Stimulated activated CD4-positive, alpha-beta T cell treated with anti-CD3 and anti-CD28 coated beads, Interleukin-4, amount 100 ng/mL, for 4 hours (primary cell): Measurements from ENCODE around the gene SVIL.
"Not testable (repeated sequence)": the region's sequence is repeated elsewhere in the genome, so short reads cannot be mapped to it uniquely, and the experiment has no call there.

Experiments
- DNase-seq, 2 experiments: peaks; one replicate each; pipeline ENCODE4 v3.0.0-alpha.2; 2020

The SVIL gene

DNA sequence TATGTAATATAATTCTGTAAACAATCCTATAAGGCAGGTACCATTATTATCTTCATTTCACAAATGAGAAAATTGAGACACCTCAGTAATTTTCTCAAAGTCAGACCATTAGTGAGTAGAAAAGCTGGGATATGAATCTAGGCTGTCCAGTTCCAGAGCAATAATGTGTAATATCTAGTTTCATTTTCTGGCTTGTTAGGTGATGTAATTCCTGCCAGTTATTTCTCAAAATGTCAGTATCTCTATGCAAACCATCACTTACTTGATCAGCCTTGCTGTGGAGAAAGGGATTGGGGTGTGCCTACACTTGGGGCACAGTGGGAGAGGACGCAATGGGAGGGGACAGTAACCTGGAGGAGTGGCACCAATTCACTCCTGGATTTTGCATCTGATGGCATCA, 188.4 kb downstream of the SVIL start:
- no peak for DNase-seq

DNA sequence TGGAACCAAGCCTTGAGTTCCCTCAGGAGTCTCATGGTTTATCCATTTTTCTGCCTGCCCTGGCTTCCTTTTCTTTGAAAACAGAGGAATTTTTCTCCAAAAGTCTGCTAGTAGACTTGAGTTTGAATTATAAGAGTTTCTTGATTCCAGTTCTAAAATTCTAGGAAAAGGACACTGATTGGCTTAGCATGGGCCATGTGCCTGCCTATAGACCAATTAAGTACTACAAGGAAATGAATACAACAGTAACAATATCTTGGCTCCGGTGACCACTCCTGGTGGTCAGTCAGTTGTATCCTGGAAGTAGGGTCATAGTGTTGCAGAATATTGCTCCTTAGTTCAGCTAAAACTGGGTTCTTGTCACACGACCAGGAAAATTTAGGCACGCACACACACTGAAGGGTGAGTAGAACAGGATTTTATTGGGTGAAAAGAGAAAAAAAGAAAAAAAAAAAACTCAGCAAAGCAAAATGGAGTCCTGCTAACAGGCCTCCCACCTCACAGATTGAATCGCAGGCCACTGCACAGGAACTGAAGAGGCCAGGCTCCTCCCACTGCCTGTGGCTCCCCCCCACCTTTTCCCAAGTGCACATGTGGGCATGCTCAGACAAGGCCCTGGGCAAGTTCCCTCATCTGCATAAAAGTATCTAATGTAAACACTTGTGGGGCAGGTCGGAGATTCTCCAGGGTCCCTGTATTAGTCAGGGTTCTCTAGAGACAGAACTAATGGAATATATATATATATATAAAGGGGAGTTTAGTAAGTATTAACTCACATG, 190.8 kb downstream of the SVIL start:
- DNase-seq = no peak

DNA sequence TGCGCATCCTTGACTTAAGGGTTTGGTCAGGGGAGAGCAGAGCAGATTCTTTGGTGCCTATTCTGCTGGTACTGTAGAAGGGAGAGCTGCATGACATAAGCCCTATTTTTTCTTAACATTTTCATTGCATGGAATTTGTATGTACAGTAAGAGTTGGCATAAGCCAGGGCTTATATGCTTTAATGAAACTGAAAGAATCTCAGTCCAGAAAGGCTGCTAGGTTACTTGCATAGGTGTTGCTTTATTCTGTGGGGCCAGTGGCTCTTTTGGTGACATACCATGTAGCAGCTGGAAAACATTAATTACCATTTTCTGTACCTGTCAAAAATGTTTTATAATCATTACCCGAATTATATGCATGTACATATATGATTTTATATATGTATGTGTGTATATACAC, 193.8 kb downstream of the SVIL start:
- no peak for DNase-seq

DNA sequence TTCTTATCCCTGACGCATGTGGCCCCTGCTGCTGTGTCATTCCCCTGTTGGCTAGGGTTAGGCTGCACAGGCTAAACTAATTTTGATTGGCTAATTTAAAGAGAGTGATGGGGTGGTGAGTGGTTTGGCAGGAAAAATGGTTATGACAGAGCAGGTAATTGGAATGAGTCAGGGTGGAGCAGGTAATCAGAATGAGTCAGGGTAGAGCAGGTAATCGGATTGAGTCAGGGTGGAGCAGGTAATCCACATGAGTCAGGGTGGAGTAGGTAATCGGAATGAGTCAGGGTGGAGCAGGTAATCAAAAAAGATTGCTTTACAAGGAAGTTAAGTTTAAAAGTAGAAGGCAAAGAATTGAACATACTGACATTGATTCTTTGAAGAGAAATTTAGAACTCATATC, 195.8 kb downstream of the SVIL start:
- not testable (repeated sequence) for DNase-seq

DNA sequence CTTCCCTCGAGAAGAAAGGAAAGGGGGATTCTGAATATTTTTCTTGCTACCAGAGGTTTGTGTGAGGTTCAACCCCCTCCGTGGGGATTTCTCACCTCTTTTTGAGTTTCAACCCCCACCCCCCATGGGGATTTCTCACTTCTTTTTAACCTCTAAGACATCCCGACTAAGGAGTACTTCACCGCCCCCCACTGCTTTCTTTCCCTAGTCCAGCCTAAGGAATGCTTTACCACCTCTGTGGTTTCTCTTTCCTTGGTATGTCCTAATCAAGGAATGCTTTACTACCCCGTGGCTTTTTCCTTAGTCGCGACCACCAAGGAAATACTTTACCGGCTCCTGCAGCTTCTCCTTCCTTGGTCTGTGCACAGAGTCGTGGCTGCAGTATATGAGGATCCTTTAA, 196.5 kb downstream of the SVIL start:
- no peak for DNase-seq

DNA sequence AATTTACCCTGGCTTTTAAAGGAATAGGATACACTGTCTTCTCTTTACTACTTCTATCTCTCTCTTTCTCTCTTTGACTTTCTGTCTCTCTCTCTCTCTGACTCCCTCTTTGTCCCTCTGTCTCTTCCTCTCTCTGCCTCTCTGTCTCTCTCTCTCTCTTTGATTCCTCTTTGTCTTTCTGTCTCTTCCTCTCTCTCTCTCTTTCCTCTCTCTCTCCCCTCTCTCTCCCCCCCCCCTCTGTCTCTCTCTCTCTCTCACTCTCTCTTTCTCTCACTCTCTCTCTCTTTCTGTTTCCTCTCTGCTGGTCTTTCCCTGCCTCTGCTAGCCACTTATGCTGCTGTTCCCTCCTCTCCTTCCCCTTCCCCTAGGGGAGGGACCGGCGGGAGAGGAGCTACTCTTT, 196.9 kb downstream of the SVIL start:
- DNase-seq = no peak

DNA sequence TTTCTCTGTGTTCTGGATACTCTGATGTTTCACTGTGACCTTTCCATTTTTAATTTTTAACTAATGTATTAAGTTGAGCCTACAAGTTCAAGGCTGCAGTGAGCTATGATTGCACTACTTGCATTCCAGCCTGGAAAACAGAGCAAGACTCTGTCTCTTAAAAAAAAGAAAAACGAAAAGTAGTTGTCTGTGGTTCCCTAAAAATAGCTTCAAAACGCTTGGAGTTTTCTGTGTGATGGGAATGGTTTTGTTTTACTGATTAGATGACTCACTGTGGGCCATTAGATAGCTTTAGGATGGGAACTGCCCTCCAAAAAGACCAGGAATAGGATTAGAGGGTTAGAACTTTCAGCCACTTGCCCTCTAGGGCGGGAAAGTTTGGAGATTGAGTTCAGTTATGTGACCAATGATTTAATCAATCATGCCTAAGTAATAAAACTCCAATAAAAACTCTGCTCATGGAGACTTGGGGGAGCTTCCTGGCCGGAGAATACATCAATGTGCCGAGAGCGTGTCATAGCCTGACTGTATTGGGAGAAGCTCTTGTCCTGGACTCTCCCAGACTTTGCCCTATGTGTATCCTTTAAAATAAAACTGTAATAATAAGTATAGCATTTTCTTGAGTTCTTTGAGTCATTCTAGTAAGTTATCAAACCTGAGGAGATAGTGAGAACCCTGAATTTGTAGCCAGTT, 198.8 kb downstream of the SVIL start:
- no peak for DNase-seq

DNA sequence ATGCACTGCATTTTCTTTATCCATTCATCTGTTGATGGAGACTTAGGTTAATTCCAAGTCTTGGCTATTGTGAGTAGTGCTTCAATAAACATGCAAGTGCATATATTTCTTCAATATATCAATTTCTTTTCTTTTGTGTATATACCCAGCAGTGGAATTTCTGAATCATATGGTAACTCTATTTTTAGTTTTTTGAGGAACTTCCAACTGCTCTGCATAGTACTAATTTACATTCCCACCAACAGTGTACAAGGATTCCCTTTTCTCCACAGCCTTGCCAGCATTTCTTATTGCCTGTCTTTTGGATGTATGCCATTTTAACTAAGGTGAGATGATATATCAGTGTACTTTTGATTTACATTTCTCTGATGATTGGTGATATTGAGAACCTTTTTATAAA, 200.7 kb downstream of the SVIL start:
- no peak for DNase-seq

DNA sequence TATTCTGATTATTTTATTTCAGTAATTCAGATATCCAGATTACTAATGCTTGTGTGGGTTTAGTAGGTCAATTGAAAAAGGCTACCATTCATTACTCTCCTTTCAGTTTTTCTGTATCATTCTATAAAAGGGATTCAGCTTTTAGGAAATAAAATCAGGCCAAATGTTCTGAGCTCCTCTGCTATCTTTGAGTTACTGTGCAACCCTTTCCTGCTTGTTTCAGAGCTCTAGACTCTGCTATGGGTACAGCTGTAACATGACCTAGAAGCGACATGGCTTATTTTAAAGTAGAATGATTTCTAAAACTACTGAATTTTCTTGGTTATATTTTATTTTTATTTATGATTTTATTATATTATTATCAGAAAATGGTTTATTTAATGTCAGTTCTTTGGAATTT, 203.1 kb downstream of the SVIL start:
- no peak for DNase-seq

DNA sequence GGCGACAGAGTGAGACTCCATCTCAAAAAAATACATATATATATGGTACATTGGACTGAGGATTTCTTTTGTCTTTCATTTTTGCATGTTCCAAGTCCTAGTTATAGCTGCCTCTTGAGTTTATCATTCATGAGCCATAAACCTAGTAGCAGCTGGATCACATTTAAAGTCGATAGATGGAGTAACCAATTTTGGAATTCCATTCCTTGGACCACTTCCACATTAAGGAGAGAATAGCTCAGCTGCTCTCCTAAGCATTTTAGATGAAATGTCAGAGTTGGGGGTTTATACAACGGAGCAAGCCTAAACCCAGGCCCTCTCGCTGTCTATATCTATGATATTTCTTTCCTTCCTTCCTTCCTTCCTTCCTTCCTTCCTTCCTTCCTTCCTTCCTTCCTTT, 204.7 kb downstream of the SVIL start:
- no peak for DNase-seq

DNA sequence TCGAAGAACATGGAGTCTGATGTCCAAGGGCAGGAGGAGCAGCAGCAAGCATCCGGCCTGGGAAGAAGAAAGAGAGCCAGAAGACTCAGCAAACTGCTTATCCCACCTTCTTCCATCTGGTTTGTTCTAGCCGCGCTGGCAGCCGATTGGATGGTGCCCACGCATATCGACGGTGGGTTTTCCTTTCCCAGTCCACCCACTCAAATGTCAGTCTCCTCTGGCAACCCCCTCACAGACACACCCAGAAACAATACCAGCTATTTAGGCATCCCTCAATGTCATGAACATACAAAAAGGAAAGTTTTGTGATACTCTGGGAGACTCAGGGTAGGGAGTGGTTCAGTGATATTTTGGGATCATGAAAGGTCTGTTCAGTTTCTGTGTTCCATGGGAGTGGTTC, 206.3 kb downstream of the SVIL start:
- no peak for DNase-seq

DNA sequence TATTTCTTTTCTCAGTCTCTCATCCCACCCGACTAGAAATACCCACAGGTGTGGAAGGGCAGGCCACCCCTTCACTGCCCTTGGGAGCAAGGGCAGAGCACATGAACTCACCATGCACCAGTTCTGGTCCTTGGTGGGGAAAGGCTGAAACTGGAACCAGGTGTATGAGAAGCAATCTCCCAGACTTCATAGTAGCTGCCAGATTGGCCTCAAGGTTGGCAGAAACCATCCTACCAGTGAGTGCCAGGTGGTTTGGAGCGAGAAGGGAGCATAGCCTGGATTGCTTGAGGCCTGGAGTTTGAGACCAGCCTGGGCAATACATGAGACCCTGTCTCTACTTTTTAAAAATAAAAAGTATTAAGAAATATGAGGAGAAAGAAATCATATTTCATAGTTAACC, 207.1 kb downstream of the SVIL start:
- no peak for DNase-seq

DNA sequence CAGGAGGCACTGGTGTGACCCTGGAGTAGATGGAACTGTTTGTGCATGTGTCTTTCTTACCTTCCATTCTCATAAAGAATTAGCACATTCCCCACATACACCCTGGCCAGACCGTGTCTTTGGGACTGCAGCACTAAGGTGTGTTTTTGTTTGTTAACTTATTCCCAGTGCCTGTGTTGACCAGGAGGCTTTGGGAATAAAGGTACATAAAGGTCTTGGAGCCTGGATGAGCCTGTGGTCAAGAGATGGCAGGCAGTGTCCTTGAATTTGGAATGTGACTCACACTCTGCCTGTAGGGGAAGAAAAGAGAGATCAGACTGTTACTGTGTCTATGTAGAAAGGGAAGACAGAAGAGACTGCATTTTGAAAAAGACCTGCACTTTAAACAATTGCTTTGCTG, 208.4 kb downstream of the SVIL start:
- DNase-seq = no peak

DNA sequence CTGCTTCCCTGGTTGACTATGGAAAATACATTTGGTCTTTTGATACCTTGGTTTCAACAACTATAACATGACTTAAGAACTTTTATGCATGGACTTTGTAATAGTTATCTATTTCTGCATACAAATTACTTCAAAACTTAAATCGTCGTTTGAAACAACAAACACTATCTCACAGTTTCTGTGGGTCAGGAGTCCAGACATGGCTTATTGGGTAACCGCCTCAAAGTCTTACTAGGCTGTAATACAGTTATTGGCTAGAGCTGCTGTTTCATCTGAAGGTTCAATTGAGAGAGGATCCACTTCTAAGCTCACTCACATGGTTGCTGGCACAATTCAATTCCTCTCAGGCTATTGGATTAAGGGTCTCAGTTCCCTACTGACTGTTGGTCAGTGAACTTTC, 210.8 kb downstream of the SVIL start:
- no peak for DNase-seq

DNA sequence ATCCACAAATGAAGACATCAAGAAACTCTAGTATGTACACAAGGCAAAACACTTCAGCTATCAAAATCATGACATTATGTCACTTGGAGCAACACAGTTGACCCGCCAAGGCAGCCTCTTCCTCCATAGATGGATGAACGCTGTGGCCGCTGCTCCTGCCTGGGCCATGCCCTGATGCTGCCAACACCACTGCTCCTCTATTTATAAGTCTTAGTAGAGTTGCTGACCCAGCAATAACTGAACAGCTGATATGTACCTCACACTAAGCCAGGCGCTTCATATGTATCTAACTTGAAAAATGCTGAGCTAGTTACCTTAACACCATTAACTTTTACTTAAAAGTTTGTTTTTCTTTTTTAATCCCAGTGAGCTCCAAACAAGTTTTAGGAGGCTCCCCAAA, 214.0 kb downstream of the SVIL start:
- DNase-seq = no peak

DNA sequence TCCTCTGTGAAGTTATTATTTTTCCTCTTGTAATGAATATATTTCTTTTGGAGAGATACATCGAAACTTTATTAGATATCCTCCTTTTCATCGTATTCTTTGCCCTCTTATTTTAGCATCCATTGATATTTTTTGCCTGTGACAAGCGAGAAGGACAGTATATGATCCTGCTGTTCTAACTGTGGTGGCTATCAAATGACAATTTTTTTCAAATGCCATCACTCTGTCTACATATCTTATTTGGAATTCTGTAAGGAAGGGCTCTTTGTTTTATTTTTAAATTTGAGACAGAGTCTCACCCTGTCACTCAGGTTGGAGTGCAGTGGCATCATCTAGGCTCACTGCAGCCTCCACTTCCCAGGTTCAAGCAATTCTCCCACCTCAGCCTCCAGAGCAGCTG, 217.4 kb downstream of the SVIL start:
- no peak for DNase-seq

DNA sequence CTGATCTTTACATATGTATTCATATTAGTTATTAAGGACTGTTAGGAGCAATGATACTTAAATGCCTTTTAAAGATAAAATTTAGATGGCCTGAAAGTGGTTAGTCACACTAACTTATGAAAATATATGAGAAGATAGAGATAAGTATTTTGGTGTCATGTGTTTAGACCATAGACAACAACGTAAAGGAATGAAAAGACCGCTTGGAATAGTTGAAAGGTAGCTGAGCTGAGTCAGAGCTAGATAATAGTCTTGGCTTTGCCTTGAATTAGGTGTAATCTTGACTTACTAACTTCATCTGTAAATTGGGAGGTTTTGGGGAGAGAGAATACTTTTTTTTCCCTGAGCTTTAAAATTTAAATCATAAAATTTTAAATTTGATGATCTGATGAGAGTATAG, 218.9 kb downstream of the SVIL start:
- no peak for DNase-seq

DNA sequence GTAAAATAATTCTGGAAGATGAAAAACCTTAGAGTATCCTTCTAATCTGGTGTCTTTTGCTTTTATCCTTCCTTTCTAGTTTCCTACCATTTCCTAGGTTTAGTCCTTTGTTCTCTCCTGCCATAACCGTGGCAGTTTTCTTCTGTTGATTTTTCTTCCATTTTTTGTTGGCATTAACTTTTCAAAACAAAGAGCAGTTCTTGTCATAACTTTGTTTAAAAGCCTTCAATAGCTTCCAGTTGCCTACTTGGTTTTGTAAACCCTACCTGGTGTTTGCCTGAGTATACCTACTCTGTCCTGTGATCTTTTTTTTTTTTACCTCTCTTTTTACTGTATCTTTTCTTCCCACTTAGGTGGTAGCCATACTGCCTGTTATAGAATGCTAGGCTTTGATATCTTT, 220.3 kb downstream of the SVIL start:
- DNase-seq = no peak

DNA sequence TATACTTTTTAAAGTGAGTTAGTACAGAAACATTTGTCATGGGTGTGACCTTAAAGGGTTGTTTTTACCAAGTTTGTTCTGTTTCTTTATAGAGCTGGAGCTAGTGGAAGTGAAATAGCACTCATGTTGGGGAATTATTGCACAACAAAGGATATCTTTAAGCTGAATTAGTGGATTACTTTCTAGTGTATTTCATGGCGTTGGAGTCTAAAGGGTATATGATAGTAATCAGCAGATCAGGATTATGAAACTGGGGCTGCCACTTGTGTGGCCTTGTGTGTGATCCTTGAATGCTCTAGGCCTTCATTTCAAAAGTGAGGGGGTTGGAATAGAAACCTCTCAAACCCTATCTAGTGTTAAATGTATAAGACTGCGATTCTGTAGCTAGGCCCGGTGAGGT, 222.3 kb downstream of the SVIL start:
- DNase-seq = no peak

DNA sequence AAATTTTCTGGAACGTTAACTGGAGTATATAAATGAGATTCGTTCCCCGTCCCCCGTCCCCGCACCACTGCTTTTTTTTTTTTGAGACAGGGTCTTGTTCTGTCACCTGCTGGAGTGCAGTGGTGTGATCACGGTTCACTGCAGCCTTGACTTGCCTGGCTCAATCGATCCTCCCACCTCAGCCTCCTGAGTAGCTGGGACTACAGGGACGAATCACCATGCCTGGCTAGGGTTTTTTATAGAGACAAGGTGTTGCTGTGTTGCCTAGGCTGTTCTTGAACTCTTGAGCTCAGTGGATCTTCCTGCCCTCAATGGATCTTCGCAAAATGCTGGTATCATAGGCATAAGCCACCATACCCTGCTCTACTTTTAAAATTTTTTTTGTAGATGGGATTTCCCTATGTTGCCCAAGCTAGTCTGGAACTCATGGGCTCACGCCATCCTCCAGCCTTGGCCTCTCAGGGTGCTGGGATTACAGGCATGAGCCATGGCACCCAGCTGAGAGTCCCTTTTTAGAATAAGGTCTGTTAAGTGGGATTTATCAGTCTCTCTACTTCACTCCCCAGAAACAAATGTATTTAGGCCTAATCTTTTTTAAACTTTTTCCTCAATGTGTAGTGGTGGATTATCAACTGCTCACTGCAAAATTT, 223.0 kb downstream of the SVIL start:
- no peak for DNase-seq

DNA sequence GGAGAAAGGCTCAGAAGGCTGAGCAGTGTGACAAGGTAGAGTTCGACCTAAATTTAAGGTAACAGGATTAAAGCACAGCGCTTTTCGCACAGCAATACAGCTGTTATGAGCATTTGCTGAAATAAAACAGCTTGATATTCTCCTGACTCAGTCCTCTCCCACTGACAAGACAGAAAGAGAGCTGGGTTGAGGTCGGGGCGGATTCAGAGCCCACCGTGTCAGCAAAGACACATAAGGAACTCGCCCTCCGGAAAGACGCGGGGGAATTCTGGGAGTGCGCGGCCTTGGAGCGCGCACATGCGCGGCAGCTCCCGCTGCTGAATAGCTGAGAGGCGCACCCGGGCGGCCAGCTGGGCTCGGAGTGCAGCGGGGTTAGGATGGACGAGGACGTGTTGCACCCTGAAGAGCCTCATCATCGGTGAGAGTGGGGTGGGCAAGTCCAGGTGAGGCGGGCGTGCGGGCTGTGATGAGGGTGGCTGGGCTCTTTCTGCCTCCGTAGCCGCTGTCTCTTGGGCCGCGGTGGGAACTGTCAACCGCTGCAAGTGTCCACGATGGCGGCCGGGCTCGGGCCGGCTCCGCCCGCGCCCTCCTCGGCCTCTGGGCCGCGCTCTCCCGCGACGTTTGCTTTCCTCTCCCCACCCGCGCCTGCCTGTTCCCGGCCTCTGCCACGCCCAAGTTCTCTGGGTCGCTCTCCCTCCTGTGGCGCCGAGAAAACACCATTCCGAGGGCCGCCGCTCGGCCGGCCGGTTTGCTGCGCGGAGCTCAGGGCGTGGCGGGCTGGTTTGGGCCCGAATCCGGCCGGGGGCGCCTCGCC, 225.3 kb downstream of the SVIL start:
- DNase-seq = peak; percentile 28 to 48

DNA sequence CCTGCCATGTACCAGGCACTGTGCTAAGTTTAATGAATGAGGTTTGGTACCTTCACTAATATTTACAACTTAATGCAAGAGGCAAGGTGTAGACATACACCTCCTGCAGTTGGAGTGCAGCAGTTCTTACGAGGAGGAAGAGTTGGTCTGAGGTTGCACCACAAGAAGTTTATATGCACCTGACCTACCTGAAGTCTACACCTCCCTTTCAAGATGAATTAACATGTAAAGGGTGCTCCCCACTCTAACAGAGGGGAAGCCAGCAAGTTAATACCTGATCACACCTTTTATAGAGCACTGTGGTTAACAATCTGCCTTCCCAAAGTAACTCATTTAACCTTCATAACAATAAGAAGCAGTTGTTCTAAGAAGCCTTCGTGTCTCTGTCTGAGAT, 225.9 kb downstream of the SVIL start:
- no peak for DNase-seq
